H1 (cell line): ENCODE measurements around the gene GRB14. TPM values are rescaled to one million over a fixed set of nuclear protein-coding genes. Genes with fewer than 3 reads are reported as not detected.

Experiments used
- CTCF ChIA-PET: fragments of 300-600 bp; sonication (Branson Sonifier 250); formaldehyde crosslinking; loops from one replicate; lab custom pipeline; 2021; ENCODE audit not compliant: partially characterized antibody; lab: Charles Lee
- POLR2A ChIA-PET: fragments of 300-600 bp; sonication (Branson Sonifier 250); formaldehyde crosslinking; loops from one replicate; lab custom pipeline; 2021; ENCODE audit warnings: inconsistent platforms; ENCODE audit not compliant: partially characterized antibody; lab: Charles Lee
- DNase-seq, 2 experiments: peaks; one replicate each; pipeline versions ENCODE4 v3.0.0 to v3.0.0-alpha.2; 2010 to 2022; ENCODE audit warnings: low spot score in 2 of 2, low read depth in 1 of 2, mixed read lengths in 1 of 2
- FAIRE-seq: peaks from 2 replicates; lab custom pipeline; 2011; peaks lifted over from hg19 to GRCh38; lab: Jason Lieb, UNC
- H2AFZ ChIP-seq: 2 replicates; pipeline ENCODE4 v1.8.1; 2012; ENCODE audit warnings: low read length, inconsistent platforms
- H2AK5ac ChIP-seq: 2 replicates; pipeline ENCODE4 v1.6.1; 2013; ENCODE audit warnings: low read depth, low read length
- H2BK120ac ChIP-seq: replicated peaks from 2 replicates; pipeline ENCODE3; 2013; ENCODE audit warnings: low read depth, low read length, inconsistent platforms
- H2BK12ac ChIP-seq: 2 replicates; pipeline ENCODE4 v1.6.1; 2013; ENCODE audit warnings: low read depth, low read length
- H2BK15ac ChIP-seq: 2 replicates; pipeline ENCODE4 v1.6.1; 2013; ENCODE audit warnings: low read length
- H2BK20ac ChIP-seq: 2 replicates; pipeline ENCODE4 v1.6.1; 2013; ENCODE audit warnings: low read length
- H2BK5ac ChIP-seq: 2 replicates; pipeline ENCODE4 v1.6.1; 2013; ENCODE audit warnings: low read depth, low read length
- H3K14ac ChIP-seq: 2 replicates; pipeline ENCODE4 v1.6.1; 2013; ENCODE audit warnings: inconsistent platforms; ENCODE audit not compliant: insufficient read length
- H3K18ac ChIP-seq: 2 replicates; pipeline ENCODE4 v1.6.1; 2013; ENCODE audit warnings: low read length; ENCODE audit errors: extremely low read depth
- H3K23ac ChIP-seq: 2 replicates; pipeline ENCODE4 v1.6.1; 2013; ENCODE audit warnings: inconsistent platforms; ENCODE audit not compliant: insufficient read length
- H3K23me2 ChIP-seq: 2 replicates; pipeline ENCODE4 v1.6.1; 2013; ENCODE audit warnings: low read depth, low read length
- H3K27ac ChIP-seq: 2 replicates; pipeline ENCODE4 v1.6.1; 2011; ENCODE audit warnings: low read depth, low read length, inconsistent platforms
- H3K27me3 ChIP-seq, 4 experiments: replicated peaks in 1 of 4; 1 replicate in 1 of 4; 2 replicates in 3 of 4; pipeline versions ENCODE4 v1.6.1 to v1.8.1; 2011 to 2013; ENCODE audit warnings: low read length in 3 of 4, mild to moderate bottlenecking in 3 of 4, inconsistent platforms in 2 of 4, mixed read lengths in 2 of 4, moderate library complexity in 1 of 4; ENCODE audit not compliant: control insufficient read depth in 3 of 4, insufficient read depth in 3 of 4; ENCODE audit errors: extremely low read depth in 1 of 4
- H3K36me3 ChIP-seq, 4 experiments: 2 replicates each; pipeline versions ENCODE4 v1.6.1 to v1.8.1; 2011 to 2013; ENCODE audit warnings: mild to moderate bottlenecking in 4 of 4, low read length in 3 of 4, moderate library complexity in 2 of 4, control low read depth in 1 of 4, inconsistent platforms in 1 of 4; ENCODE audit not compliant: insufficient read depth in 4 of 4, control insufficient read depth in 2 of 4
- H3K4ac ChIP-seq: replicated peaks from 2 replicates; pipeline ENCODE3; 2013; ENCODE audit warnings: low read length, low read depth, mixed read lengths, inconsistent platforms; ENCODE audit not compliant: insufficient read length
- H3K4me1 ChIP-seq, 4 experiments: replicated peaks in 1 of 4; 1 replicate in 1 of 4; 2 replicates in 3 of 4; pipeline versions ENCODE4 v1.6.1 to v1.8.1; 2011 to 2013; ENCODE audit warnings: low read length in 3 of 4, inconsistent platforms in 2 of 4, mixed read lengths in 1 of 4; ENCODE audit not compliant: insufficient read depth in 4 of 4, control insufficient read depth in 3 of 4
- H3K4me2 ChIP-seq, 2 experiments: 2 replicates each; pipeline versions ENCODE4 v1.6.1 to v1.8.1; 2011 to 2013; ENCODE audit warnings: low read depth in 2 of 2, low read length in 2 of 2, control low read depth in 1 of 2, inconsistent platforms in 1 of 2, mild to moderate bottlenecking in 1 of 2; ENCODE audit not compliant: insufficient read depth in 1 of 2
- H3K4me3 ChIP-seq, 4 experiments: fragments of 200-600, 300-600 bp in 1 of 4; sonication (generic), shearing (Covaris generic), sonication (Bioruptor Twin) in 1 of 4; 2 replicates each; pipeline versions ENCODE4 v1.5.1 to v1.8.1; 2011 to 2016; ENCODE audit warnings: low read length in 4 of 4, low read depth in 3 of 4, control low read depth in 2 of 4, inconsistent platforms in 2 of 4, mild to moderate bottlenecking in 2 of 4, mixed read lengths in 1 of 4, moderate library complexity in 1 of 4; ENCODE audit not compliant: insufficient read depth in 2 of 4; ENCODE audit errors: extremely low read depth in 1 of 4
- H3K56ac ChIP-seq: replicated peaks from 2 replicates; pipeline ENCODE3; 2013; ENCODE audit warnings: low read depth, mild to moderate bottlenecking, mixed read lengths, low read length, inconsistent platforms; ENCODE audit not compliant: insufficient read length
- H3K79me1 ChIP-seq: 2 replicates; pipeline ENCODE4 v1.6.1; 2013; ENCODE audit warnings: low read depth, low read length, control low read depth
- H3K79me2 ChIP-seq, 2 experiments: 2 replicates each; pipeline versions ENCODE4 v1.6.1 to v1.8.1; 2012 to 2013; ENCODE audit warnings: low read length in 2 of 2, mild to moderate bottlenecking in 2 of 2, inconsistent platforms in 1 of 2; ENCODE audit not compliant: insufficient read depth in 2 of 2, control insufficient read depth in 1 of 2
- H3K9ac ChIP-seq, 4 experiments: replicated peaks in 1 of 4; 1 replicate in 1 of 4; 2 replicates in 3 of 4; pipeline versions ENCODE4 v1.6.1 to v1.8.1; 2011 to 2013; ENCODE audit warnings: low read depth in 3 of 4, low read length in 3 of 4, control low read depth in 2 of 4, mild to moderate bottlenecking in 2 of 4, moderate library complexity in 2 of 4, inconsistent platforms in 1 of 4; ENCODE audit errors: extremely low read depth in 1 of 4
- H3K9me3 ChIP-seq, 2 experiments: 2 replicates each; pipeline versions ENCODE4 v1.6.1 to v1.8.1; 2012 to 2013; ENCODE audit warnings: mild to moderate bottlenecking in 2 of 2, moderate library complexity in 2 of 2, control low read depth in 1 of 2, inconsistent platforms in 1 of 2, low read depth in 1 of 2, low read length in 1 of 2, mixed read lengths in 1 of 2; ENCODE audit not compliant: insufficient read depth in 2 of 2
- H4K20me1 ChIP-seq, 2 experiments: replicated peaks in 1 of 2; 2 replicates each; pipeline versions ENCODE3 to v1.8.1; 2011 to 2013; ENCODE audit warnings: inconsistent platforms in 2 of 2, low read length in 2 of 2, mild to moderate bottlenecking in 1 of 2; ENCODE audit not compliant: insufficient read depth in 2 of 2, control insufficient read depth in 1 of 2
- H4K5ac ChIP-seq: 2 replicates; pipeline ENCODE4 v1.6.1; 2013; ENCODE audit warnings: low read length, low read depth, mixed read lengths, inconsistent platforms; ENCODE audit not compliant: insufficient read length
- H4K8ac ChIP-seq: 2 replicates; pipeline ENCODE4 v1.8.0; 2013; ENCODE audit warnings: mild to moderate bottlenecking, moderate library complexity, low read length, inconsistent platforms; ENCODE audit not compliant: insufficient read depth; ENCODE audit errors: extremely low read depth
- H4K91ac ChIP-seq: replicated peaks from 2 replicates; pipeline ENCODE3; 2013; ENCODE audit warnings: low read length, mixed read lengths, inconsistent platforms; ENCODE audit not compliant: insufficient read length
- RAD21 ChIP-seq, 2 experiments: IDR thresholded peaks in 1 of 2; conservative IDR thresholded peaks in 1 of 2; 2 replicates each; pipeline ENCODE4 v1.6.1; 2011; ENCODE audit warnings: low read depth in 2 of 2, low read length in 2 of 2, improper control_type of control experiment in 1 of 2, inconsistent platforms in 1 of 2, mild to moderate bottlenecking in 1 of 2, moderate library complexity in 1 of 2
- RNF2 ChIP-seq: fragments of 200-900, 300-1000 bp; sonication (generic); IDR thresholded peaks from 2 replicates; pipeline ENCODE4 v1.7.1; 2016; ENCODE audit warnings: borderline replicate concordance, low read depth, mild to moderate bottlenecking, antibody characterized with exemption, low read length; ENCODE audit not compliant: poor library complexity, severe bottlenecking; ENCODE audit errors: missing control alignments
- SP4 ChIP-seq: IDR thresholded peaks from 2 replicates; pipeline ENCODE4 v1.6.1; 2012; ENCODE audit warnings: low read length, inconsistent platforms
- WGBS, 2 experiments: shearing (Covaris generic) in 1 of 2; methylation state at CpG; one replicate each; pipeline versions ENCODE4 v1.1.6 to v1.1.7; 2013 to 2015; ENCODE audit warnings: low lambda C conversion rate in 2 of 2, mixed read lengths in 2 of 2, inconsistent platforms in 1 of 2, low coverage in 1 of 2, missing lambda C conversion rate in 1 of 2; ENCODE audit not compliant: insufficient replicate concordance in 2 of 2, insufficient coverage in 1 of 2, insufficient read length in 1 of 2; ENCODE audit errors: extremely low coverage in 1 of 2, missing lambda C conversion rate in 1 of 2; 5-methylcytosine and 5-hydroxymethylcytosine counted together
- polyA plus RNA-seq, 7 experiments: library from polyadenylated mRNA; depleted of rRNA in 3 of 7; stranded (reverse) in 5 of 7; unstranded in 2 of 7; fragments of >200 nt in 5 of 7; fragments of 200-250 nt in 2 of 7; gene quantifications; 1 replicate in 5 of 7; 2 replicates in 1 of 7; 4 replicates in 1 of 7; pipeline versions ENCODE4 v1.2.1 to v1.2.3, GENCODE V29; 2011 to 2013; ENCODE audit warnings: missing spikeins in 2 of 7, mixed read lengths in 2 of 7
- total RNA-seq: library from RNA; stranded (reverse); fragmentation: NEBNext Ultra II Directional; extraction: Animal tissue kit (Norgen Biotek cat#: 25700); gene quantifications from 2 replicates; pipeline ENCODE4 v1.2.1, GENCODE V29; 2021
- TF ChIP-seq, protein P1 (sequence below), 3 experiments: IDR thresholded peaks; 1 replicate in 2 of 3; 2 replicates in 1 of 3; pipeline versions ENCODE4 v1.5.1 to v1.6.1; 2011; ENCODE audit warnings: low read length in 3 of 3, mild to moderate bottlenecking in 3 of 3, inconsistent platforms in 2 of 3, low read depth in 1 of 3, moderate library complexity in 1 of 3; ENCODE audit not compliant: insufficient read depth in 1 of 3; ENCODE audit errors: control extremely low read depth in 1 of 3

GRB14 gene
- total and polyA plus RNA-seq, 2 of the 8 experiments (the other 6 are each of a cell fraction or from before 2014, with no cell fraction given), result 2.5 to 11.6 TPM

DNA sequence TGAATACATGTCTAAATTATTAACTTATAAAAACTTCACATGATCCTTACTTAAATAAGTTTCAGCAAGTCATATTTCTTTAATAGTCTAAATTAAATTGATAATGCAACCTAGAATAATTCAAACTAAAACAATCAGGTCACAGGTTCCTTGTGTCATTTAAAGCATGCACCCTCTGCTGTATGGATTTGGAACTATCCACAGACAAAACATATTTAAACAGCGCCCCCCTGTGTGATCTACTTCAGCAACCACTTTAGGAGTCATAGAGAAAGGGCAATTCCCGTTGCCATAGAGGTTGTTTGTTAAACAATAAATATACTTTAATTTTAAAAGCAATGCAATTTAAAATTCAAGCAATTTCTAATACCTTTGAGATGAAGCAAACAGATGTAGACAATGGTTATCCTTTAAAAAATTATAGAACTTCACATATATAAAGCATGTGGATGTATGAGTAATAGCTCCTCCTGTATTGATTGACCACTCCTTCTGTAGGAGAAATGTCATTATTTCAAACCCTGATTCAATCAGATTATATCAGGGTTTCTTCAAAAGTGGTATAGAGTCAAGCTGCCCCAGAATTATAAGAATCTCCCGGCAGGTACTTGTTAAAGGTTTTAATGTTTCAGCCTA lies 21.2 kb downstream of the GRB14 start:
- Histone ChIP-seq H3K4me2 (no peak overlapping the region), H2BK12ac (no peak overlapping the region), H3K18ac (no peak overlapping the region), H2BK20ac (no peak overlapping the region), H3K9me3 (no peaks in the 10 kb centered on the region), H4K8ac (no peak overlapping the region), H2BK120ac (no peak overlapping the region), H3K23me2 (no peaks in the 10 kb centered on the region), H4K91ac (no peak overlapping the region), H3K4me3 (no peak overlapping the region), H3K14ac (no peak overlapping the region), H3K23ac (no peak overlapping the region), H4K5ac (no peak overlapping the region), H3K56ac (no peak overlapping the region), H4K20me1 (no peaks in the 10 kb centered on the region), H3K79me2 (no peaks in the 10 kb centered on the region), H3K4ac (no peak overlapping the region), H3K27ac (no peak overlapping the region), H2BK15ac (no peak overlapping the region), H3K79me1 (no peaks in the 10 kb centered on the region; the same call in 1 of the 2 replicates), H3K9ac (no peak overlapping the region), H2AK5ac (no peak overlapping the region), H3K27me3 (no peaks in the 10 kb centered on the region), H2AFZ (no peak overlapping the region), H3K36me3 (no peaks in the 10 kb centered on the region), H2BK5ac (no peak overlapping the region), H3K4me1 (no peaks in the 10 kb centered on the region)
- DNase-seq, result peak in 1 of 2 experiments; percentile 52
- FAIRE-seq, result peak; percentile 74
- ChIA-PET POLR2A (no interaction called here), CTCF (interaction anchor here (0.7 to 2.9 kb wide), 17 partner anchors 8 to 121 kb away, joined by 3 to 36 read pairs (median 4); partner anchors contain the start of gene GRB14)
- 39% methylated on average over 3 of the region's 3 CpGs; no CpG with 5 or more reads in 1 of the 2 experiments for WGBS, 2 experiments
- no peak for TF ChIP-seq SP4
- peak; percentile 66 to 69 for TF ChIP-seq RAD21 (IDR thresholded peaks at IDR 0.05 in 1 of 2, conservative IDR thresholded peaks at IDR 0.05 in 1 of 2; ENCODE audit: low read depth in 2 of 2, low read length in 2 of 2)
- no peak for TF ChIP-seq RNF2
- TF ChIP-seq, protein P1, sequence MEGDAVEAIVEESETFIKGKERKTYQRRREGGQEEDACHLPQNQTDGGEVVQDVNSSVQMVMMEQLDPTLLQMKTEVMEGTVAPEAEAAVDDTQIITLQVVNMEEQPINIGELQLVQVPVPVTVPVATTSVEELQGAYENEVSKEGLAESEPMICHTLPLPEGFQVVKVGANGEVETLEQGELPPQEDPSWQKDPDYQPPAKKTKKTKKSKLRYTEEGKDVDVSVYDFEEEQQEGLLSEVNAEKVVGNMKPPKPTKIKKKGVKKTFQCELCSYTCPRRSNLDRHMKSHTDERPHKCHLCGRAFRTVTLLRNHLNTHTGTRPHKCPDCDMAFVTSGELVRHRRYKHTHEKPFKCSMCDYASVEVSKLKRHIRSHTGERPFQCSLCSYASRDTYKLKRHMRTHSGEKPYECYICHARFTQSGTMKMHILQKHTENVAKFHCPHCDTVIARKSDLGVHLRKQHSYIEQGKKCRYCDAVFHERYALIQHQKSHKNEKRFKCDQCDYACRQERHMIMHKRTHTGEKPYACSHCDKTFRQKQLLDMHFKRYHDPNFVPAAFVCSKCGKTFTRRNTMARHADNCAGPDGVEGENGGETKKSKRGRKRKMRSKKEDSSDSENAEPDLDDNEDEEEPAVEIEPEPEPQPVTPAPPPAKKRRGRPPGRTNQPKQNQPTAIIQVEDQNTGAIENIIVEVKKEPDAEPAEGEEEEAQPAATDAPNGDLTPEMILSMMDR (IDR thresholded peaks at IDR 0.05; ENCODE audit: control extremely low read depth in 1 of 3, insufficient read depth in 1 of 3, low read depth in 1 of 3, low read length in 3 of 3), result peak in 2 of 3 experiments; percentile 79 to 99; a peak in 3 of 4 replicates
